Pancreas (tissue), 10 donors: Measurements from ENCODE around the gene GABRB3. TPM values are rescaled to one million over a fixed set of nuclear protein-coding genes. Genes with fewer than 3 reads are reported as not detected.

Experiments used
- ATAC-seq, 4 donors: fragments of 200-7000 bp; cut with Tn5 transposase; one replicate each; pipeline versions ENCODE4 v1.8.0 to v1.9.1; 2020; ENCODE audit warnings: mild to moderate bottlenecking in 4 of 4, moderate library complexity in 4 of 4
- DNase-seq, 6 donors: peaks; one replicate each; pipeline ENCODE4 v3.0.0-alpha.2; 2020
- FAIRE-seq: peaks from 2 replicates; lab custom pipeline; 2012; peaks lifted over from hg19 to GRCh38; lab: Jason Lieb, UNC
- H3K27ac ChIP-seq, 4 donors: fragments of 200-600 bp; sonication (generic); 1 replicate in 3 of 4; 2 replicates in 1 of 4; pipeline versions ENCODE4 v1.5.0 to v1.8.0; 2020
- H3K27me3 ChIP-seq, 4 donors: fragments of 200-600 bp; one replicate each; pipeline ENCODE4 v1.8.0; 2021
- H3K36me3 ChIP-seq, 3 donors: fragments of 200-600 bp; sonication (generic) in 1 of 3; one replicate each; pipeline versions ENCODE4 v1.5.0 to v1.8.0; 2020 to 2021
- H3K4me1 ChIP-seq, 3 donors: fragments of 200-600 bp; one replicate each; pipeline ENCODE4 v1.8.0; 2021
- H3K4me3 ChIP-seq, 4 donors: fragments of 200-600 bp; sonication (generic) in 2 of 4; one replicate each; pipeline versions ENCODE4 v1.5.0 to v1.8.0; 2020 to 2021
- H3K9me3 ChIP-seq, 4 donors: fragments of 200-600 bp; one replicate each; pipeline ENCODE4 v1.8.0; 2021
- CTCF ChIP-seq, 4 donors: fragments of 200-600 bp; sonication (generic) in 3 of 4; IDR thresholded peaks; one replicate each; pipeline versions ENCODE4 v1.5.0 to v1.8.0; 2021; ENCODE audit warnings: antibody characterized with exemption in 4 of 4
- WGBS, 2 donors: extraction: QIAGEN DNeasy Blood & Tissue Kit; methylation state at CpG; one replicate each; pipeline ENCODE4 v1.1.7; 2013; 5-methylcytosine and 5-hydroxymethylcytosine counted together
- intact Hi-C, 3 donors: fragments of 100-400 bp; cut with DNase I; formaldehyde crosslinking; loops; one replicate each; pipeline versions ENCODE4 v1.11.1 to v1.14.2; 2022
- polyA plus RNA-seq, 2 donors: library from polyadenylated mRNA; stranded (reverse); fragments of 200-250 nt; gene quantifications; one replicate each; pipeline ENCODE4 v1.2.3, GENCODE V29; 2013
- total RNA-seq, 6 donors: library from RNA; stranded (reverse); fragmentation: NEBNext Ultra II Directional in 4 of 6; extraction: Animal tissue kit (Norgen Biotek cat#: 25700) in 4 of 6; gene quantifications; one replicate each; pipeline versions ENCODE4 v1.2.1 to v1.2.4, GENCODE V29; 2021 to 2023
- donor health status: healthy with polysubstance abuse.
- donor health status: DM: no; HTN: no; CAD: no; lungs with moderate emphysema.
- donor health status: DM: no; HTN: no; CAD: no.
- donor health status: control.
- donor health status: control.
- donor health status: Bipolar disorder and iron deficiency.
- donor health status: DM: yes; HTN: yes; CAD: no.
- donor health status: DM: no; HTN: no; CAD: no.
- donor health status: DM: no; HTN: no; CAD: no.
- donor health status: DM: yes; HTN: yes; CAD: no.

The GABRB3 gene
- total and polyA plus RNA-seq, 8 donors = 1.3 to 11.4 (median 9.5) TPM

DNA sequence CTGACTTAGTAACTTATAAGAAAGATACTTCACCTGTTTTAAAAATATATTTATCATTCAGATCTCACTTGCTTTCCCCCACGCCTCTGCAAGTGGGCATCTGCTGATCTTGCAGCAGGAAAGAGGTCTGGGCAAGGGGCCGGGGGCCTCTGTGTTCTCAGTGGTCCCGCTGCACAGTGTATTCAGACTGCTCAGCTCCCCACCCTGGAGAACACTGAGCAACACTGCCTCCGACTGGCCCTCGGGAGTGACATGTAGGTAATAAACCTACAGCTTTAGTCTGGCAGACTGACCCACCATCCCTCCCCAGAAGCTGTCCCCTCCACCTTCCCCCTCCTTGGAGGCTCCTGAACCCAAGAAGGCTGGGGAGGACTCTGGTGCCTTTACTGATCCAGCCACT is 43.8 kb downstream of the GABRB3 start:
- H3K4me3 ChIP-seq = no peak overlapping the region
- H3K27ac ChIP-seq = no peak overlapping the region
- DNase-seq (no peak), ATAC-seq (no peak), FAIRE-seq (no peak)
- intact Hi-C loops = no loop called here
- no peaks in the 10 kb centered on the region for H3K9me3 ChIP-seq
- no peaks in the 10 kb centered on the region for H3K36me3 ChIP-seq
- no peaks in the 10 kb centered on the region for H3K4me1 ChIP-seq
- WGBS, 2 donors = 53 to 70% methylated on average over 5 of the region's 5 CpGs
- TF ChIP-seq CTCF (IDR thresholded peaks at IDR 0.05) = no peak
- H3K27me3 ChIP-seq = no peaks in the 10 kb centered on the region

DNA sequence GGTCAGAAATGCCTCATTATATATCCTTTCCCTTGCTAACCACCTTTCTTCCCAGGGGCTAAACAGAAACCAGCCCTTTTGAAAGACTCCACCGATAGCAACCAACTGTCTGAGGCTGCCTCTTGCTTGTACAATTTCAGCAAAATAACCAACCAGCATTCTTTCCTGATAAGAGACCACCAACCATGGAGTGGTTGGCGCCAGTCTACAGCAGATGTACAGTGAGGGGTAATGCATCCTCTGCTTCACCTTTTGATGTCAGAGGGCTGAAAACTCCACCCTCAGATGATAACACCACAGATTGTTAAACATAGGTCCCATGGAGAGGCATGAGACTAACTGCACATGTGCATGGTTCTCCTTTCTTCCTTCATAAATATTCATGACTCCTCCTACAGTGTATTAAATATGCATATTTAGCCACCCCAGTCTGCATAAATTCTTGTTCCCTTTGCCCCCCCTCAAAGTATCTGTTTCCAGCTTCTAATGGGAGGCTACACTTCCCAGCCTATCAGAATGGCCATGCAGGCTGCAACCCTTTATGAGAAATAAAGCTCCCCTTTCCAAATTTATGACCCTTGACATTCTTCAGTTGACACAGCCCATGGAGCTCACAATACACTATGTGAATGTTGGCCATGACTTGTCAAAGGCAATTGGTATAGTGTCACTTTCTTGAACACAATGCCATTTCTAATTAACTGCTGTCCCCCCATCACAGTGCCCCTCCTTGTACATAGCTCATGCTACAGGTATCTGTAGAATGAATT is 48.3 kb downstream of the GABRB3 start:
- no peak for DNase-seq
- intact Hi-C loops = no loop called here
- no peak for ATAC-seq
- WGBS, 2 donors = 64 to 93% methylated on average over 2 of the region's 2 CpGs
- TF ChIP-seq CTCF (IDR thresholded peaks at IDR 0.05) = no peak
- FAIRE-seq = no peak
- H3K9me3 ChIP-seq = no peaks in the 10 kb centered on the region
- no peaks in the 10 kb centered on the region for H3K27me3 ChIP-seq
- no peak overlapping the region for H3K4me3 ChIP-seq
- no peaks in the 10 kb centered on the region for H3K4me1 ChIP-seq
- H3K36me3 ChIP-seq = no peaks in the 10 kb centered on the region
- no peak overlapping the region for H3K27ac ChIP-seq

- Histone ChIP-seq H3K27me3 (no peaks in the 10 kb centered on the region), H3K4me1 (no peaks in the 10 kb centered on the region), H3K27ac (no peak overlapping the region), H3K4me3 (no peak overlapping the region), H3K36me3 (no peaks in the 10 kb centered on the region), H3K9me3 (no peaks in the 10 kb centered on the region)
- ATAC-seq (no peak), DNase-seq (no peak), FAIRE-seq (no peak)
- TF ChIP-seq CTCF (IDR thresholded peaks at IDR 0.05) = no peak
- intact Hi-C loops = no loop called here
- 42 to 47% methylated on average over 5 of the region's 5 CpGs for WGBS, 2 donors
These were observed 50.2 kb downstream of the GABRB3 start for GRCh38 chr15:26722621-26723160.

DNA sequence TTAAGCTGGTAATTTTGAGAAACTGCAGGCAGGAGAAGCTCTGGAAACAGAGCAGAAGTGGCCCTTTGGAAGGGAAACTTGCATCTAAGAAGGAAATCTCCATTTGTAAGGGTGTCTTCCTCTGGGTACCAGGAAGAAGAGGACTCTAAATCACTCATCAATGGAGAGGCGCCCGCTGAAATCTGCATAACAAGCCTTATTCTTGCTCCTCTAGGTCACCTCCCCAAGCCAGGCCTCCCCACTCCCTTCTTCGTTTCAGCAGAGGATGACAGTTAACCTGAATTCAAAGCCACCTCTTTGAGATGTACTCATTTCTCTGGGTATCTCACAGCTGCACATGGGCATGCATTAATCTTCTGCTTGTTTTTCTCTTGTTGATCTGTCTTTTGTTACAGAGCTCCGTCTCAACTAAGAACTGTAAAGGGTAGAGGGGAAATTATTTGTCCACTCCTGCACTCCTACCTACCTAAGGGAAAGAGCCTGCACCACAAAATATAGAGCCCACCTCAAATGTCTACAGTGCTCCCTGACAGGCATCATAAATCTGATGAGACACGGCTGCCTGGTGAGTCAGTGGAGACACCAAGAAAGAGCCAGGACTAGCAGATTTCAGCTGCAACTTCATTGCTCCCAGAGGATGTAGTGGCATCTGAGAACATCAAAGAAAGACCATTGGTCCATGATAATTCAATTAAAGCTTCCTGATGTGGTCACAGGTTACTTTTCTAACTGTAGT is 51.5 kb downstream of the GABRB3 start:
- Histone ChIP-seq H3K4me1 (no peaks in the 10 kb centered on the region), H3K27me3 (no peaks in the 10 kb centered on the region), H3K27ac (no peak overlapping the region), H3K9me3 (no peaks in the 10 kb centered on the region), H3K36me3 (no peaks in the 10 kb centered on the region), H3K4me3 (no peak overlapping the region)
- intact Hi-C loops = no loop called here
- FAIRE-seq = no peak
- no peak for TF ChIP-seq CTCF (IDR thresholded peaks at IDR 0.05)
- WGBS, 2 donors = 42 to 45% methylated on average over 5 of the region's 5 CpGs
- DNase-seq = no peak
- ATAC-seq = no peak
